ENCODE measurements around the gene AATF.

AATF gene, protein sequence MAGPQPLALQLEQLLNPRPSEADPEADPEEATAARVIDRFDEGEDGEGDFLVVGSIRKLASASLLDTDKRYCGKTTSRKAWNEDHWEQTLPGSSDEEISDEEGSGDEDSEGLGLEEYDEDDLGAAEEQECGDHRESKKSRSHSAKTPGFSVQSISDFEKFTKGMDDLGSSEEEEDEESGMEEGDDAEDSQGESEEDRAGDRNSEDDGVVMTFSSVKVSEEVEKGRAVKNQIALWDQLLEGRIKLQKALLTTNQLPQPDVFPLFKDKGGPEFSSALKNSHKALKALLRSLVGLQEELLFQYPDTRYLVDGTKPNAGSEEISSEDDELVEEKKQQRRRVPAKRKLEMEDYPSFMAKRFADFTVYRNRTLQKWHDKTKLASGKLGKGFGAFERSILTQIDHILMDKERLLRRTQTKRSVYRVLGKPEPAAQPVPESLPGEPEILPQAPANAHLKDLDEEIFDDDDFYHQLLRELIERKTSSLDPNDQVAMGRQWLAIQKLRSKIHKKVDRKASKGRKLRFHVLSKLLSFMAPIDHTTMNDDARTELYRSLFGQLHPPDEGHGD

DNA sequence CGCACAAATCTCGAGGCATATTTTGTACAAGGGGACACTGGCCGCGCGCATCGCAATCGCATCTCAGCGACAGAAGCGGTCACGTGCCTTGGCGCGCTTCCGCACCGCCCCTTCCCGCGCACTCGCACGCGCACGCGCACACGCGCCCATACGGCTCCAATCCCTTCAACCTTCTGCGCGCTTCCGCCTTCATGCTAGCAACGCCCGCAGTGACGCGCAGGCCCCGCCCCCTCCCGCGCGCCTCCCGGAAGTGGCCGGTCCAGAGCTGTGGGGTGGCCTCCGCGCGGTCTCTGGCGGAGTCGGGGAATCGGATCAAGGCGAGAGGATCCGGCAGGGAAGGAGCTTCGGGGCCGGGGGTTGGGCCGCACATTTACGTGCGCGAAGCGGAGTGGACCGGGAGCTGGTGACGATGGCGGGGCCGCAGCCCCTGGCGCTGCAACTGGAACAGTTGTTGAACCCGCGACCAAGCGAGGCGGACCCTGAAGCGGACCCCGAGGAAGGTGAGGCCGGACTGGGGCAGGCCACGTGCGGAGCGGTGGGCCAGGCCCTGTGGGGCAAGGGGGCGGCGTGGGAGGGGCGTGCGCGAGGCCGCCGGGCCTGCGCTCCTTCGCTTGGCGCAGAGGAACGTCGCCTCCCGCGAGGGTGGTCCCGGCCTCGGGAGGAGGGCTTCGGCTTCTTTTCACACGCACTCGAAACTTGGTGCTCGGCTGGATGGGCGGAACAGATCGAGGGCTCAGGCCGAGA, at the start of gene AATF:
AATF (plus strand) TSS at position 238 of the 744 bp plus-strand sequence; CDS start at position 410, 172 bp downstream.
- DNase-seq (ENCODE audit: low read depth, low spot score): peak; percentile 99

DNA sequence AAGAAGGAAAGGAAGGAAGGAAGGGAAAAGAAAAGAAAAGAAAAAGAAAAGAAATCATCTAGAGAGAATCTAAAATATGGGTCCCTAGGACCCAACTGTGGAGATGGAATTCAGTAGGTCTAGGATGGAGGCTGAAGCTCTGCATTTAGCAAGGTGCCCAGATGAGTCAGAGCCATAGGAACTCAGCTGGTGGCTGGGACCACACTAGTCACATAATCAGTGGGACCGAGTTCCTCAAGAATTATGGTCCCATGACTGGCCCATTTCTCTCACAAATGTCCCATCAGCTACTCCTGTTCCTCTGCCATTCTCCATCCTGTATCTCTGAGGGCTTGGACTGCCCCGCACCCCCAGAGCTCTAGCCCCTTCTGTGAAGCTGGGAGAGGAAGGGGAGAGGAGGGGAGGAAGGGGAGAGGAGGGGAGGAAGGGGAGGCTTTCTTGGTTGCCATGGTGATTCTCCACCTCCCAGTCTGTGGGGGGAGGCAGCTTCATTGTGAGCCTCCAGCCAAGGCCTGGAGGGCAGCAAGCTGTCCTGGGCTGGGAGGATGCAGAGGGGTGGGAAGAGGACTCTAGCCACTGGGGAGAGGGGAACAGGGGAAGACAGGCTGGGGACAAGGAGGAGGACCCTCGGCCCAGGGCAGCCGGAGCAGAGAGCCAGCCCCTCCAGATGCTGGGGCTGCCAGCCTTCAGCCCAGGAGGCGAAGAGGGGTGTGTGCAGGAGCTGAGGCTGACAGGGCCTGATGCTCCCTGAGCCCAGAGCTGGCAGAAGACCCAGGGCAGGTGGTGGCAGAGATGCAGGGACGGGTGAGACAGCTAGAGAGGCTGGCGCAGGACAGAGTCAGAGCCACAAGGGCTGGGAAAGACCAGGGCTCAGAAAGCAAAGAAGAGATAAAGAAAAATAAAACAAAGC, 49.2 kb upstream of the AATF start:
- DNase-seq (ENCODE audit: low read depth, low spot score): no peak

DNA sequence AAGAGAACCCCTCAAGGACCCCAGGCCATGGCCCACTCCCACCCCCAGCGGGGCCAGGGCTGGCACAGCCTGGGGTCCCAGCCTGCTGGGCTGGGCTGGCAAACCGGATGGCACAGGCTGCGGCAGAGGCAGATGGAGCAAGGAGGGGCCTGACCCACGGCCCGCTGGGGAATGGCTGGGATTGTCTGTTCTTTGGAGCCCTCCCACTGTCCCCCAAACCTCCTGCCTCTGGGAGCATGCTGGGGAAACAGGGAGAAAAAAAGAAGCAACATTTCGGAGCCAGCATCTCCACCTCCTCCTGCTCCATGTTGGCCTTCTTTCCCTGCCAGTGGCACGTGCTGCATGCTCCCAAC, 48.6 kb upstream of the AATF start:
- no peak for DNase-seq (ENCODE audit: low read depth, low spot score)

DNA sequence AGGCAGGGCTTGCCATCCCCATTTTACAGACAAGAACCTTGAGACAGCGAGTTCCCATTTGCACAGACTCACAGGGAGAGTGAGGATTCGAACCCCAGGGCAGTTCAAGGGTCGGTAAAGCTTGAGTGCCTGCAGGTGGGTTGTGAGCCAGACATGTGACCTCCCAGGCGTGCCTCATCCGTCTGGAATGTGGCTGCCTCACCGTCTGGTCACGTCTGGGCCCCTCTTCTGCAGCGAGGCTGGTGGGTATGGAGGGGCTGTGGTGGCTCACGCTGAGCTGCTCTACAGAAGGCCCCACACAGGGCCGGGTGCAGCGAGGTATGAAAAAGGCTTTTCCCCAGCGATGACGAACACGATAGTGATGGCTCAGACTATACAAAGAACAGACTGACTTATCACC, 47.2 kb upstream of the AATF start:
- DNase-seq (ENCODE audit: low read depth, low spot score): peak; percentile 81

DNA sequence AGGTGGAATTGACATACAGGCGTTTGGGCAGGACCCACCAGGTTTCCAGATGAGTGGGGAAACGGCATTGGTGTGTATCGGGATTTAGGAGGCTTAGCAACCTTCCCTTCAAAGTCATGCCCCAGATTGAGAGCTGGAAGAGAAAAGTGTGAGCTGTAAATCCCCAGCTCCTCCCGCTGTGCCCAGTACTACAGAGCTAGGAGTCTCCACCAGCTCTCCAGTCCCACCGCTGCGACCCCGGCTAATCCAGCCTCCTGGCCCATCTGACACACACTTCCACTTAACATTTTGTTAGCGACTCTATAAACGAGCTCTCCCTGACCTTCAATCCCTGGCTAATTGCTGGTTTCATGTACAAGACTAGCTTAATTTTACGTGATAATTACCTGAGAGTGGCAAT, 41.3 kb upstream of the AATF start:
- DNase-seq (ENCODE audit: low read depth, low spot score): no peak

DNA sequence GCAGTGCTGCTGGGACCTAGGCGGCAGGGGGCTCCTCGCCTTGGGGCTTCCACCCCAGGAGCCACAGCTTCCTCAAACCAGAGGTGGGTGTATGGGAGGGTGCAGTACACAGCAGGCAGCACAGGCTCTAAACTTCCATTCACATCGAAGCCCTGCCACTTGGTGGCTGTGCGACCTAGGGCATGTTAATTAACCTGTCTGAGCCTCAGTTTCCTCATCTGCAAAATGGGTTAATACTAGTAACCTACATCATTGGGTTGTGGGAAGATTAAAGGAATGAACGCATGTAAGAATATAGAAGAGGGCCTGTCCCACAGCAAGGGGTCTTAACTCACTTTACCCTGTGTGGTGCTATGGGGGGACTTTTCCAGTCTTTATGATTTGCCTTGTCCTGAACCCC, 38.2 kb upstream of the AATF start:
- no peak for DNase-seq (ENCODE audit: low read depth, low spot score)

DNA sequence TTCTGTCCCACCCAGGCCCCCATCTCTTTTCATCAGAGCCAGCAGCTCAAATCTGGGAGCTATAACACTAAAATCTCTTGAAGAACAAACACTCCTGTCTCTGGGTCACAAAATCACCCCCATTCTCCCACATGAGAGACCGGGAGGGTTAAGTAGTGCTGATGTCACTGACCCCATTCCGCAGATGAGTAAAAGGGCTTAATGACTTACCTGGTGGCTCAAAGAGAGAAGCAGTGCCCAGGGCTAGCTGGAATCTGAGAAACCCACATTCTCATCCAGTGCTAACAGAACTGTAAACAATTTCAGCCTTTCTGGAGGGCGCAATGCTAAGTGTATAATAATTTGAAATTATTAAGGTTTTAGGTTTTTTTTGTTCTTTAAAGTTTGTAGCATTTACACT, 37.8 kb upstream of the AATF start:
- no peak for DNase-seq (ENCODE audit: low read depth, low spot score)

DNA sequence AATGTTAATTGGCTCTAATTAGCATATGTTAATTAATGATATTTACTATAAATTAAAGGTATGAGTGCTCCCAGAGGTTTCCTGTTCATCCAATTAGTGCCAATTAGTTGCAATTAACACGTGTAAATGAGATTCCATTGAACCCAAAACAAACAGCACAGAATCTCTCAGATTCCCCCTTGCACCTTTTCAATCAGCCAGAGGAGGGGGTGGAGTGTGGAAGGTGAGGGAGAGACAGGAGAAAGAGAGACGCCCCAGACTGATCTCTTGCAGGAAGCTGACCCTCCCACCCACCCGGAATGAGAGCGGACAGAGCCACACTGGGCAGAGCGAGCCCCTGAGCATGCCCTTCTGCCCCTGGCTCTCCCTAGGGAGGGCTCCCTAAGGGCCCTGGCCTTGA, 35.6 kb upstream of the AATF start:
- DNase-seq (ENCODE audit: low read depth, low spot score): no peak

DNA sequence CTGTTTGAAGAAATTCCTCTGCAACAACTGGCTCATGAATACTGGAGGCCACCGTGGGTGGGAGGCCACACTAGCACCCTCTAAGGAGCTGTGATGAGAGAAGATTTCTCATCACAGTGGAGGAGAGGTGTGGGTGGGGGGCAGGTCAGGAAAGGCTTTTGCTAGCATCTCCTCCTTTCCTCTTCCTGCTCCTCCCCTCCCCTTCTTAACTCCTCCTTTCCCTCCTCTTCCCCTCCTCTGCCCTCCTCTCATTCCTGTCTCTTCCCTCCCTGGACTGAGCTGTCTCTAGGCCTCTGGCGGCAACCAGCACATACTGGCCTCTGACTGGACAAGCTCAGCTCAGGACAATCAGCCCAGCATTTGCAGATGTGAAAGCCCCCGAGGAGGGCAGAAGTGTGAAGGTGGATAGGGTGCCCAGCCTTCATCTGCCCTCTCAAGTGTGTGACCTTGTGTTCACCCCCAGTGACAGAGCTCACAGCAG, 30.5 kb upstream of the AATF start:
- DNase-seq (ENCODE audit: low read depth, low spot score): peak; percentile 67

DNA sequence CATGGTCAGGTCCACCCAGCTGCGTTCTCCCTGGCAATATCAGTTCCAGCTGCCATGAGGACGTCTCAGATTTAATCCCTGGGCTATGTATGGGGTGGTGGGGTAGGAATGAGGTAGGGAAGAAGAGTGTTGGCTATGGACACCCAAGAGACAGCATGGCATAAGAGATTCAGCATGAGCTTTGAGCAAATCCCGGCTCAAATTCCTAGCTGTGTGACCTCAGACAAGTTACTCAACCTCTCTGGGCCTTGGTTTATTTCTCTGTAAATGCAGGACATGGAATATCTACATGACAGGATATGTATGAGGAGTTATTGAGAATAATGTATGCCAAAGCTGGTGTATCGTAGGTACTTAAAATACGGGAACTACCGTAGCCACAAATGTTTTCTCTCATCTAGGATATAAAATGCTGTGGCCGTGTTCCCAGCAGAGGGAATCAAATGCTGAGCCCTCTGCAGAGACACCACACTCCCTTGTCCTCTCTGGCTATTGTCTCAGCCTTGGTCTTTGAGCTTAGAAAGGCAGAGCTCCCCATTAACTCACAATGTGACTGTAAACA, 29.3 kb upstream of the AATF start:
- no peak for DNase-seq (ENCODE audit: low read depth, low spot score)

DNA sequence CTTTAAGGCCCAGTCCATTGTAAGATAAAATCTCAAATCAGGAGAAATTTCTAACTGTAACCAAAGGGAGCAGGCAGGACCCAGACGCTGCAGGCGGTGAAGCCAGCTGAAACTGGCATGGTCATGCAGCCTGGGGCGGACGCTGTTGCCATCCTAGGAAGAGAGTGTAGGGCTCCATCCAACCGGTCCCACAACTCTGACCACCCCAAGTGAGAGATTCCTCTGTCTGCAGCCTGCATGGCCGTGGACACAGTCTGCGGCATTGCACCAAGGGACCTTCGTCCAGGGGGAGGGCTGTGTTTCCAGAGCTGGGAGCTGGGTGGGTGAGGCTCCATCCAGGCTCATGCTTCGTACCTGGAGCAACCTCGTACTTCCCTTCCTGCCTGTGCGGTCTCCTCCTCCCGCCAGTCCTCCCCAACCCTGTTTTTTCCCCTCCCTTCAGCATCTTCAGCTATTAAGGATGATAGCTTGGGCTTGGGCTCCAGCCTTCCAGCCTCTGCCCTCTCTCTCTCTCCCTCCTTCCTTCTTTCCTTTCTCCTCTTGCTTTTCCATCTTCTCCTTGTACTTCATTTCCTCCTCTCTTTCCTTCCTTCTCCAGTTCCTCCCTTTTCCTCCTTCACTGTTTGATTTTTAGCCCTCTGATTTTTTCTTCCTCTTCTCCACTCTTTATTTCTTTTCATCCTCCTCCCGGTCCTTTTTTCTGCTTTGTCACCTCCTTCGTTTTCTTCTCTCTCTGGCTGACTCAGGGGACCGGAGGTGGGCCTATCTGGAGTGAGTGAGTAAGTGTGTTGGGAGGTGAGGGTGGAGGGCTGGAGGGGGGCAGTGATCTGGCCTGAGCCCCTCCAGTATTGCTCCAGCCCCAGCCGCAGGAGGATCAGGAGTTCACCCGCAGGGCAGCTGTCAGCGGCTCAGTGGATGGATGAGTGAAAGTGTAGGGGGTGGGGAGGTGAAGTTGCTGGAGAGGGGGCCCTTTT, 28.4 kb upstream of the AATF start:
- peak; percentile 91 for DNase-seq (ENCODE audit: low read depth, low spot score)

DNA sequence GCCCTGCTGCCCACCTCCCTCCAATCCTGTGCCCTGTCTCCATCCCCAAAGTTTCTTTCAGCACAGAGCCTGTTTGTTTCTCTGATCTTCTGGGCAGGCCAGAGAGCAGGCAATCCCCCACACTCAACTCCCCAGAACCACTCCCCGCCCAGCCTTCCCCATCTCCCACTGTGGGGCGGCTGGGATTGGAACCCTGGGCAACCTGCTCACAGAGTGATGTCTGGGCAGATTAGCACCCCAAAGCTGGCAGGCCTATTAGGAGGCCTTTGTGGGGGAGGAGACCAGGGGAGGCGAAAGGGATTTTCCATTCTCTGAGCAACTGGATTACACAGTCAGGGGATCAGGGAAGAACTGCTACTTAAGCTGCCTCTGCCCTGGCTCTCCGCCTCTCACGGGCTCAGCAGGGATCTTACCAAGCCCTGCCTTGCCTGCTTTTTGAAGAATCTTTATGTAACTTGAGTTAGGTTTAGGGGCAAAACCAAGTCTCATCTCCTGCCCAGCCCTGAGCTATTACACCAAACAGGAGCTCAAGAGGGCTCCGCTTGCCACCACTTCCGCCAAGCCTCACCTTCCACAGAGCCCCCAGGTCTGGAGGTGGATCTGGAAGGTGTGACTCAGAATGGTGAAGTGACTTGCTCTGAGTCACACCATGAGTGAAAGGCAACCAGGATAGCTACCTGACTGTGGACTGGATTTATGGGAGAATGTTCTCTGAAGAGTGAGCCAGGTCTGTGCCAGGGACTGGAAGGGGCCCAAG, 27.5 kb upstream of the AATF start:
- DNase-seq (ENCODE audit: low read depth, low spot score): peak; percentile 70

DNA sequence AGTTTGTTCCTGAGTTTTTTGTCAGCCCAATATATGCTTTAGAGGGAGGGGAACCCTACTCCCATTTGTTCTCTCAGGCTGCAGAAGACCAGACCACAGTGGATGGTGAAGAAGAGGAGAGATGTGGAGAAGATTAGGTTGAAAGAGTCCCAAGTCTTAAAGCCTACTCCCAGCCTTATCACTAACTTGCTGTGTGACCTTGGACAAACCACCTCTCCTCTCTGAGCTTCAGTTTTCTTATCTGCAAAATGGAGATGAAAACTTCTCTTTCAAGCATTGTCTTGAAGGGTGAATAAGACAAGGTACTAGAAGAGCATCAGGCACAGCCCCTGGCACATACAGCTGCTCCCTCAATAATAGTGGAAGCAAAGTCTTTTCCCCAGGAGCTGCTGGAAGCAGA, 26.6 kb upstream of the AATF start:
- DNase-seq (ENCODE audit: low read depth, low spot score): no peak

DNA sequence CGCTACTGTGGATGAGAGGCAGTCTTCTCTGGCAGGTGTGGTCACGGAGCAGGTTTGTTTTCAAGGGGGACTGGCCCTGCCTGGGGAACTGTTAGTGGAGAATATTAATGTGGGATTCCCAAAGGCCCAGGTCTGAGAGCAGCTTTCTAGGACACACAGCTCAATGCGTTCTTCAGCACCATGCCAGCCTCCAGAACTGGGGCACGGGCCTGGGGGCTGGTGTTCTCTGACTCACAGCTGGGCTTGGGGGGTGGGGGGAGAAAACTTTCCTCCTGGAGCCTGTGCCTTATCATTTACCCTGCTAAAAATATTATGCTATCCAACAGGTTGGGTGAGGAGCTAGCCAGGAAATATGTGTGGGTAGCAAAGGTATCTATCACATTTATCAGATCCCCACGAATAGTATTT, 24.9 kb upstream of the AATF start:
- DNase-seq (ENCODE audit: low read depth, low spot score): no peak

DNA sequence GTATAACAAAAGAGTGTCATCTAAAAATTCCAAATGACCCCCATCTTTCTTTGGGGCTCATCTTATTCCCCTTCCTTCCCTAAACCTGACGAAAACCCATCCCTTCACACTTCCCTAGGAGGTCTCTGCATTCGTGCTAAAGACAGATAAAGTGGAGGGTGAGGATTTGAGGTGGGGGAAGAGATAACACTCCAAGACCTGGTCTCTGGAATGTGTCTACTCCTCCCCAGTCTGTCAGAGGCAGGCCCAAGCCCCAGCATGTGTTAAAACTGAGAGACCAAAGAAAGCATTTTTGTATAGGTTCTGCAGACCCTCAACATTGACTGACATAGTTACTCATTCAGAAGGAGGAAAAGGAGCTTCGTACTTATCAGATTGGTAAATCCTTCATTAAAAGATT, 22.5 kb upstream of the AATF start:
- DNase-seq (ENCODE audit: low read depth, low spot score): peak; percentile 47

DNA sequence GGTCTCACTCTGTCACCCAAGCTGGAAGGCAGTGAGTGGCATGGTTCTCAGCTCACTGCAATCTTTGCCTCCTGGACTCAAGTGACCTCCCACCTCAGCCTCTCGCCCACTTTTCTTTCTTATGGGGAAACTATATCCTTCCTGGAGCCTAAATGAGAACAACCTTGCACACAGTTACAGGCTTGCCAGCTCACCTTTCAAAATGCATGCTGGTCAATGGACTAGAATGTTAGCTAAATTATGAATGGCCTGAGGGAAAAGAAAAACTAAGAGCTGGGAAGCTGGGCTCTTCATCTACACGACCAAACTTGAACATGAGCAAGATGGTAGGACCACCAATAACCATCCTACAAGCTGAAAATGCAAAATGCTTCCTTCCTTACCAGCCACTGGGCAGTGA, 22.1 kb upstream of the AATF start:
- no peak for DNase-seq (ENCODE audit: low read depth, low spot score)

DNA sequence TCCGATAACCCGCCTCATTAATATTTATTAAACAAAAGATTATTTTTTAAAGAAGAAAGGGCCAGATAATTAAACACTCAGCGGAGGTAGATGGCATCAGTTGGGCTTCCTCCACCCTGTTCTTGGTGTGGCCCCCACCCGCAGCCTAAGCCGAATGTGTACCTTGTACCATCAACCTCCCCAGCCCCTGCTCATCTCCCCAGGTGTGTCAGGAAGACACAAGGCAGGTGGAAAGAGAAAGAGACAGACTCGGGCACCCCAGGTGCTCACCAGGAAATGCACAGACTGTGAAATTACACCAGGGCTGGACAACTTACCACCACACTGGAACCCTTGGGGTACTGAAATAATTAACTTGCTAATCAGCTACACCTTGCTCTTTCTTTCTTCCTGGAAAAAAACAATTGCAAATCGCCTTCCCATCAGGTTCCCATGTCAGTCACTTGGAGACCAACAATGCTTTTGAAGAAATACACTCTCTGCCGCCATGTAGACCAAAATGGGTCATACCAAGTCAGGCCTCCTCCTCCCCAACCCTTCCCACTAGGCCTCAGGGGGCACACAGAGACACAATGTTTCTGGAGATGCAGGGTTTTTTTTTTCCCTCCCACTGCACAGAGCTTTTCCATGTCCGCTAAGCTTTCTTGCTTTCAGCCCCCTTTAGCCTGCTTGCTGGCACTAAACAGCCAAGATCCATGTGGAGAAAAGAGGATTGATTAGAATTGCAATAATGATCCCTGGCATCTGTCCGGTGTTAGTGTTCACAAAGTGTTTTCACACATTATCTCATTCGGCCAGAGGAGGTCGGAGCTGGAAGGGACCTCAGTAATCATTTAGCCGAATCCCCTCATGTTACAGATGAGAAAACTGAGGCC, 20.0 kb upstream of the AATF start:
- peak; percentile 33 for DNase-seq (ENCODE audit: low read depth, low spot score)

DNA sequence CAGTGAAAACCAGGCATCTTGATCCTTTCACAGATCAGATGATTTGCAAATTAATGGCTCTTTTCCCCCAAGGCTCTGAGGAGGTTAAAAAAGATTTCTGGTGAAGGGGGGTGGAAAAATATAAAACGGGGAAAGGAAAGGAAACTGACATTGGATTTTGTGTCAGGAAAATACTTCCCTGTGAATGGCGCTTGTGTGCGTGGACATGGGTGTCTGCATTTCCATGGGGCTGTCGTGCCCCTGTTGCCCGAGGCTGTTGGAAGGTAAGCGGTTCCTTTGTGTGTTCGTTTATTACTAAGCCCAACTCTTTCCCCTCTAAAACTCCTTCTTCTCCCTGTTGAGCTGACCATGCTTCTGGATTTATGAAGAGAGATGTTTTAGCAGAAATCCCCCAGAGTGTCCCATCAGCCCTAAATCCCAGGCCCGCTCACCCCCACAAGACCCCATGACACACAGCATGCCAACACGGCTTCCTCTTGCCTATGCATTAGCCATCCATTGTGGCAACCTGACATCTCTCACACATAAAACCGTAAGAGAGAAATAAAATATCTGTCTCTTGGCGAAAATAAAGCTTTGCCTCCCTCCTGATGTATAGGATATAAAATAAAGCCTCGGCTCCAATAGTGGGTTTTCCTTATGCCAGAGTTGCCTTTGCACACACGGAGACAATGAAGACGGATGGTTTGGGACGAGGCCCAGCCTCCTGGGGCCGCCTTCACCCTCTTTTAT, 18.7 kb upstream of the AATF start:
- no peak for DNase-seq (ENCODE audit: low read depth, low spot score)

Measured in ELF-1 (cell line).